MM.1S (cell line): ENCODE data around the gene JUND.
A peak's percentile ranks its signal among the peaks of the same experiment; 100 is the strongest.

ENCODE experiments used
- DNase-seq: peaks from one replicate; pipeline ENCODE4 v3.0.0-alpha.2; 2015
- H2AFZ ChIP-seq: fragments of 300-600 bp; sonication (generic); 2 replicates; pipeline ENCODE4 v1.6.0; 2016; ENCODE audit warnings: antibody characterized with exemption, low read length
- H3F3A ChIP-seq: fragments of 300-600 bp; sonication (generic); 2 replicates; pipeline ENCODE4 v1.6.1; 2016; ENCODE audit warnings: mild to moderate bottlenecking, antibody characterized with exemption, low read length, moderate library complexity, mixed read lengths; ENCODE audit not compliant: insufficient read depth
- H3K27ac ChIP-seq: fragments of 300-600 bp; sonication (generic); 2 replicates; pipeline ENCODE4 v1.5.1; 2016; ENCODE audit warnings: mild to moderate bottlenecking, low read length
- H3K27me3 ChIP-seq: fragments of 300-600 bp; sonication (generic); replicated peaks from 2 replicates; pipeline ENCODE4 v1.6.0; 2016; ENCODE audit warnings: low read length; ENCODE audit not compliant: insufficient read depth
- H3K36me3 ChIP-seq: fragments of 300-600 bp; sonication (generic); replicated peaks from 2 replicates; pipeline ENCODE4 v1.6.1; 2016; ENCODE audit warnings: mild to moderate bottlenecking, low read length, mixed read lengths; ENCODE audit not compliant: insufficient read depth
- H3K4me1 ChIP-seq: fragments of 300-600 bp; sonication (generic); 2 replicates; pipeline ENCODE4 v1.6.1; 2016; ENCODE audit warnings: low read length, mixed read lengths
- H3K4me2 ChIP-seq: fragments of 300-600 bp; sonication (generic); 2 replicates; pipeline ENCODE4 v1.6.0; 2016; ENCODE audit warnings: low read depth, low read length
- H3K4me3 ChIP-seq: fragments of 300-600 bp; sonication (generic); 2 replicates; pipeline ENCODE4 v1.5.1; 2016; ENCODE audit warnings: low read length, mixed read lengths
- H3K79me2 ChIP-seq: fragments of 300-600 bp; sonication (generic); 2 replicates; pipeline ENCODE4 v1.6.1; 2016; ENCODE audit warnings: mixed run types, low read length, mixed read lengths
- H3K9ac ChIP-seq: fragments of 300-600 bp; sonication (generic); 2 replicates; pipeline ENCODE4 v1.6.1; 2016; ENCODE audit warnings: low read length, mixed read lengths
- H3K9me2 ChIP-seq: fragments of 300-600 bp; sonication (generic); replicated peaks from 2 replicates; pipeline ENCODE4 v1.6.1; 2016; ENCODE audit warnings: mild to moderate bottlenecking, low read length, mixed read lengths; ENCODE audit not compliant: insufficient read depth
- H3K9me3 ChIP-seq: fragments of 300-600 bp; sonication (generic); replicated peaks from 2 replicates; pipeline ENCODE4 v1.6.1; 2016; ENCODE audit warnings: mild to moderate bottlenecking, low read length, mixed read lengths; ENCODE audit not compliant: insufficient read depth
- H4K20me1 ChIP-seq: fragments of 300-600 bp; sonication (generic); 2 replicates; pipeline ENCODE4 v1.6.1; 2016; ENCODE audit warnings: mild to moderate bottlenecking, low read length, moderate library complexity, mixed read lengths; ENCODE audit not compliant: insufficient read depth
- CTCF ChIP-seq: fragments of 300-600 bp; sonication (generic); IDR thresholded peaks from 2 replicates; pipeline ENCODE4 v1.5.1; 2016; ENCODE audit warnings: antibody characterized with exemption, low read length, mixed read lengths
- EZH2 ChIP-seq: fragments of 300-600 bp; sonication (generic); optimal IDR thresholded peaks from 2 replicates; pipeline ENCODE3; 2017; ENCODE audit warnings: low read depth, mild to moderate bottlenecking, antibody characterized with exemption, low read length, mixed read lengths
- EZH2phosphoT487 ChIP-seq: fragments of 300-600 bp; sonication (generic); IDR thresholded peaks from 2 replicates; pipeline ENCODE4 v1.6.1; 2018; ENCODE audit warnings: antibody characterized with exemption, low read length

Gene JUND

GRCh38 chr19:18307271-18307681 lies 25.9 kb upstream of the JUND start:
- no peak overlapping the region for H2AFZ ChIP-seq
- H3K79me2 ChIP-seq, result peaks cover 19% of the 10 kb centered on the region
- peaks cover 45% of the 10 kb centered on the region for H3F3A ChIP-seq
- no peak overlapping the region for H3K4me3 ChIP-seq
- H3K9me3 ChIP-seq, result no peaks in the 10 kb centered on the region
- H3K9me2 ChIP-seq, result no peaks in the 10 kb centered on the region
- no peaks in the 10 kb centered on the region for H3K36me3 ChIP-seq
- H3K4me1 ChIP-seq, result peaks cover 18% of the 10 kb centered on the region
- no peak overlapping the region for H3K9ac ChIP-seq
- no peak for TF ChIP-seq EZH2phosphoT487
- TF ChIP-seq CTCF, result no peak
- TF ChIP-seq EZH2, result no peak
- DNase-seq, result no peak
- H3K27ac ChIP-seq, result no peak overlapping the region
- no peak overlapping the region for H3K4me2 ChIP-seq
- H3K27me3 ChIP-seq, result no peaks in the 10 kb centered on the region
- H4K20me1 ChIP-seq, result no peaks in the 10 kb centered on the region

DNA sequence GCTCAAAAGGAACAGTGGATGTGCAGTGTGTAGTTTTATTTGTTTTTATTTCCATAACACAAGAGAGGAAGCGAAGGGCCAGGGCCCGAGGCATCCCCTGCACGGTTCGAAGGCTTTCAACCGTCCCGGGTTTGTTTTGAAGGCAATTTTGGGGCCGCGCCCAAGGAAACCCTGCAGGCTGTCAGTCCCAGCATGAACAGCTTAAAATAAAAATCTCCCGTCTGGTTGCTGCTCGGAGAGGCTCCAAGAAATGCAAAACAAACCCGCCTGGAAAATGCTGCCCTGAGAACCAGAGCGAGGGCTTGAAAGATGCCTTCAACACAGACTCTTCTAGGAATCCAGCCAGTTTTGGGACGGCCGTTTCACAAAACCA lies 25.5 kb upstream of the JUND start:
- H3K4me2 ChIP-seq, result no peak overlapping the region
- H3K4me1 ChIP-seq, result peaks cover 18% of the 10 kb centered on the region
- H3K79me2 ChIP-seq, result peaks cover 16% of the 10 kb centered on the region
- H3K27ac ChIP-seq, result peak overlapping the region; percentile 91; the same call in 1 of the 2 replicates
- no peak for DNase-seq
- no peaks in the 10 kb centered on the region for H3K9me2 ChIP-seq
- H3K36me3 ChIP-seq, result no peaks in the 10 kb centered on the region
- H3F3A ChIP-seq, result peaks cover 45% of the 10 kb centered on the region
- no peak overlapping the region for H2AFZ ChIP-seq
- no peaks in the 10 kb centered on the region for H3K9me3 ChIP-seq
- H3K27me3 ChIP-seq, result no peaks in the 10 kb centered on the region
- no peaks in the 10 kb centered on the region for H4K20me1 ChIP-seq
- no peak for TF ChIP-seq CTCF
- TF ChIP-seq EZH2phosphoT487, result no peak
- TF ChIP-seq EZH2, result no peak
- H3K9ac ChIP-seq, result no peak overlapping the region
- no peak overlapping the region for H3K4me3 ChIP-seq

- no peak overlapping the region for H2AFZ ChIP-seq
- H4K20me1 ChIP-seq, result no peaks in the 10 kb centered on the region
- H3K9me3 ChIP-seq, result no peaks in the 10 kb centered on the region
- H3K36me3 ChIP-seq, result no peaks in the 10 kb centered on the region
- TF ChIP-seq EZH2 (no peak), CTCF (no peak), EZH2phosphoT487 (no peak)
- no peaks in the 10 kb centered on the region for H3K9me2 ChIP-seq
- DNase-seq, result peak; percentile 70
- no peak overlapping the region for H3K4me3 ChIP-seq
- no peaks in the 10 kb centered on the region for H3K27me3 ChIP-seq
- H3K4me2 ChIP-seq, result peak overlapping the region; percentile 11; the same call in 1 of the 2 replicates
- peaks cover 18% of the 10 kb centered on the region for H3K4me1 ChIP-seq
- H3K79me2 ChIP-seq, result peaks cover 16% of the 10 kb centered on the region
- H3K27ac ChIP-seq, result peak overlapping the region; percentile 91; the same call in 1 of the 2 replicates
- no peak overlapping the region for H3K9ac ChIP-seq
- H3F3A ChIP-seq, result peaks cover 45% of the 10 kb centered on the region
Observed at GRCh38 chr19:18306209-18306887, 24.9 kb upstream of the JUND start.
